ENCODE results near the gene MYCL.

MYCL gene, protein sequence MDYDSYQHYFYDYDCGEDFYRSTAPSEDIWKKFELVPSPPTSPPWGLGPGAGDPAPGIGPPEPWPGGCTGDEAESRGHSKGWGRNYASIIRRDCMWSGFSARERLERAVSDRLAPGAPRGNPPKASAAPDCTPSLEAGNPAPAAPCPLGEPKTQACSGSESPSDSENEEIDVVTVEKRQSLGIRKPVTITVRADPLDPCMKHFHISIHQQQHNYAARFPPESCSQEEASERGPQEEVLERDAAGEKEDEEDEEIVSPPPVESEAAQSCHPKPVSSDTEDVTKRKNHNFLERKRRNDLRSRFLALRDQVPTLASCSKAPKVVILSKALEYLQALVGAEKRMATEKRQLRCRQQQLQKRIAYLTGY

DNA sequence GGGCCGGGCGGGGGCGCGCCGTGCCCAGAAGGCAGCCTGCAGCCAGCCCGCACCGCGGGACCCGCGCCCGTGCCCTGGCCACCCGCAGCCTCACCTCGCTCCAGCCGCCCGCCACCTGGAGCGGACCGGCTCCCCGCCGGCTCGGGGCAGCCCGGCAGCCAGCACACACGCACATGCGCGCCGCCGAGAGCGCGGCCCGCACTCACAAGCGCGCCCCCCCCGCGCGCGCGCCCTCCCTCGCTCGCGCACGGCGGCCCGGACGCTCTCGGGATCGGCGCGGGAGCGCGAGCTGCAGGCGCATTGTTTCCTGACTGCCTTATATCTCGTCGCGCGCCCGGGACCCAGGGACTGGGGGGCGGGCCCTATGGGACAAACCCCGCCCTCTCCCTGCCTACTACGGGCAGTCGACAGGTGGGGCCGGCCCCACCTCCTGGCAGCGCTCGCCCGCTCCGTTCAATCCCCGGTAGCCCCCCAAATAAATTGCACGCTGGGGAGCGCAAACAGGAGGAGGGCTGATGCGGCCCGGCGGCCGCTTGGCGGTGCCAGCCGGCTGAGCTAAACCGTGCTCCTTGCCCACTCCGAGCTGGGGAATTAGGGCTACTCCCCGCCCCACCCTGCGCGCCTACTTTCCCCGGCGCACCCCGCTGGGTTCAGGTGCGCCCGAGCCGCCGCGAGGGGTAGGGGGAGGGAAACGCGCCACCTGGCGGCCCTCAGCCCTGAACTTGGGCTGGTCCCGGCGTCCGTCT, at the start of gene MYCL:
Gene MYCL, minus strand, starts transcription at position 204 of the 746 bp plus-strand sequence. CDS start 483 bp downstream, outside the sequence.
- DNase-seq, result peak; percentile 72

DNA sequence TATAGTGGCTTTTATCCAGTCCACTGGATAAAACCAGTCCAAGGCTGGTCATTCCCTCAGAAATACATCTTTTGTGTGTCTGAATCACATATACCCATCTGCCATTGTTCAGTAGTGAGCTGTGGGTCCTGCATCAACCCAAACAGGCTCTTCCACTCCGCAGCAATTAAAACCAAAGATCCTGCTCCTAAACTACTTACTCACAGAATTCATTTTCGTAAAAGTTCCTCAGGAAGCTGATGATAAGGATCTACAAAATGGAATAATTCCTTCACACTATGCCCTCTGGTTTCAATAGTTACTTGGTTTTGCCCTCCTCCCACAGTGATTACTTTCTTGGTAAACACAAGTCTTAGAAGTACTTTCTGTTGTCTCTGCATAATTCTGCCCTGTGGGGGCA, 48.2 kb upstream of the MYCL start:
- DNase-seq, result no peak

DNA sequence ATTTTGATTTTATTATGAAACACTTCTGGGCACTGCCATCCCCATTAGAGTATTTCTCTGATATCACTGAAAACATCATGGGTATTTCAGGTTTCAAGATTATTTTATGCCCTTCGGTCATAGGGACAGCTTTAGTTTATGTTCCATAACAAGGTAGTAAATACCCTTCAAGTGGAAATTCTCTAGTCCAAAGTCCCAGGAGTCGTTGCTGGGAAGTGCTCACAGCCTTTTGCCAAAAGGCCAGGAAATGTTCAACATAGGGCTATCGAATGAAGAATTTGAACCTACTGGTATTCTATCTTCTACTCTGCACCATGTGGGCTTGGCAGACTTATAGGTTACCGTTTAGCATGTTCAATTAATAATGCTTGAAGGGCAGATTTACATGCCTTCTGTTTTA, 45.5 kb upstream of the MYCL start:
- DNase-seq, result no peak

DNA sequence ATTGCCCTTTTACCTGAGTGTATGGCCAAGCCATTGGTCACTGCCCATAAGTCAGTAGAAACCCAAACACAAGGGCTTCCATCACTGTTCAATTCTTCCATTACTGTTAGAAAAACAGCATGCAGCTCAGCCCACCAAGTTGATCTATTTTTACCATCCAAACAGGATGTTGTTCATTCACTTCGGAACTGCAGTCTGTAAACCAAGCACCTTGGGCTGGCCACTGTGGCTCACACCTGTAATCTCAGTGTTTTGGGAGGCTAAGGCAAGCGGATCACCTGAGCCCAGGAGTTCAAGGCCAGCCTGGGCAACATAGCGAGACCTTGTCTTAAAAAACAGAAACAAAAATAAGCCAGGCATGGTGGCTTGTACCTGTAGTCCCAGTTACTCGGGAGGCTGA, 44.5 kb upstream of the MYCL start:
- no peak for DNase-seq

DNA sequence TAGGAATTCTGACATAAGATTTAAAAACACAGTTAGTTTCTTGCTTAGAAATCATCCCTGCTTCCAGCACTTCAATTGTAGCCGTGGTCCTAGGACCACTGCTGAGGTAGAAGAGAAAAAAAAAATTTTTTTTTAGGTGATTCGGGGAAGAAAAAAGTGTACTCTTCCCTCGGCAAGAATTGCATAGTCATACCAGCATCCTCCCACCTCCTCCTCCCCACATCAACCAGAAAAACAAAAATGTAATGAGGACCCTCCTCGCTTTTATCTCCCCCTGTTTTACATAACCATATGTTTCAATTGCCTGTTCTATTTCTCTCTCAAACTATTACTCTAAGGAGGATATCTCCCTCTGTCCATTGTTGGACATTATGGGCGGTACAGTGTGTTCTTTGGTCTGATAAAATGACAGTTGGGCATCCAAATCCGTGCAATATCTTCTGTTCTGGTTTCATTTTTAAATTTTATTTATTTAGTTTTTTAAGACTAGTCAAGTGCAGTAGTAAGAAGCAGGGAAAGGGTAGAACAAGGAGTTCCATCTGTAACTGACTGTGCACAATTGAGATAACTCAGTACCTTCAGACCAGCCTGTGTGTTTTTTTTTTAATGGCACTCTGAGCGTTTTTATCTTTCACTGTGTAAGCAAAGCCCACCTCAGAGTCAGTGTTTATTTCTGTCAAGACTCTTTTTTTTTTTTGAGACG, 42.8 kb upstream of the MYCL start:
- no peak for DNase-seq

DNA sequence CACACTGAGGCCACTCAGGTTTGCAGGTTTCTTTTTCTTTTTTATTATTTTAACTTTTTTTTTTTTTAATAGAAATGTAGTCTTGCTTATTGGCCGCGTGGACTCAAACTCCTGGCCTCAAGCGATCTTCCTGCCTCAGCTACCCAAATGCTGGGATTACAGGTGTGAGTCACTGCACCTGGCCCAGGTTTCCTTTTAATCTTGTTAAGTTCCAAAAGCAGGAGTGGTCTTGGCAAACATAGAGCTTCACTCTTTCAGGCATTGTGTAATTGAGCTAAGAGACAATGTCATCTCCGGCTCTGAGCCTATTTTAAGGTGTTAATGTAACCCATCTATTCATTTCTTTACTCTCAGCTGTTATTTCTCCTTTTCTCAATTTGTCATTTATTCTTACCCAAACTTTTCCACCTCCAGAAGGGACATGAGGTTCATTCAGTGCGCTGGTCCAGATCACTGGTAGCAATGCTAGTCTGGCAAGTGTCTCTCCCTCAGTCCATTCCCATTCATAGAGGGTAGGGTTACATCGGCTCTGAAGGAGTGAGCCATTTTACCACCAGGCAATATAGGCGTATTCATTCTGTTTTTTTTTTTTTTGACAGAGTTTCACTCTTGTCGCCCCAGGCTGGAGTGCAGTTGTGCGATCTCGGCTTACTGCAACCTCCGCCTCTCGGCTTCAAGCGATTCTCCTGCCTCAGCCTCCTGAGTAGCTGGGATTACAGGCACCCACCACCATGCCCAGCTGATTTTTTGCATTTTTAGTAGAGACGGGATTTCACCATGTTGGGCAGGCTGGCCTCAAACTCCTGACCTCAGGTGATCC, 42.0 kb upstream of the MYCL start:
- DNase-seq, result no peak

DNA sequence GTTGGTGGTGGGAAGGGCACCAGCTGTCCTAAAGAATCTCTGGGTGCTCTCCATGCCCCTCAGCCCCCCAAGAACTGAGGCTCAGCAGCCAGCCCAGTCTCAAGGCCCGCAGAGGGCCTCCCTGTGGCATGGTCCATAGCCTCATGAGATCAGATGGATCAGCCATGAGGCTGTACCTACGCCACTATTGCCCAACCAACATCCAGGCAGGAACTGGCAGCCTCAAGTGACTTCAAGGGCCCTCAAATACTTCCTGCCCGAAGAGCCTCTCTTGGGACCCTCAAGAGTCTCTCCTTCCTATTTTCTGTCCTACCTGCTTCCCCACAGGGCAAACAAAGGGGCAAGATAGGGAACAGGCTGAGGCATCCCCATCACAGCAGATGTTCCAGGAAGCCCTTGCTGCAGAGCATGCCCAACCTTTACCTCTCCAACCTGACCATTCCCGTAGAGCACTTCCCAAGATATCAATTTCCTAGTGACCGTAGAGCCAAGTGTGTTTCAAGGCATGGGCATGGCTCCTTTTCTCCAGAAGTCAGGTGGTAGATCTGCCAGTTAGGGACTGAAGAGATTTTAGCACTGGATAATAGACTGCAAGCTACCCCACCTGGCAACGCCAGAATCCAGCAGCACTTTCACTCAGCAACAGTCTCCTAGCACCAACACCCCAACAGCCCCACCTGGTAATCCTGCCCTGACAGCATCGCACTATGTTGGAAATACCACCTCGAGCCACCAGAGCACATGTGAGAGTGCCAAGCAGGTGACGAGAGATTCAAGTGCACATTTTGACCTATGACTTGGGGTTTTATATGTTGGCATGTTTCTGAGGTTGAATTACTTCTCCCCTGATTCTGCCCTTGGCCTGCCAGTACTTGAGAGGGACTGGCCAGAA, 39.5 kb upstream of the MYCL start:
- DNase-seq, result no peak

DNA sequence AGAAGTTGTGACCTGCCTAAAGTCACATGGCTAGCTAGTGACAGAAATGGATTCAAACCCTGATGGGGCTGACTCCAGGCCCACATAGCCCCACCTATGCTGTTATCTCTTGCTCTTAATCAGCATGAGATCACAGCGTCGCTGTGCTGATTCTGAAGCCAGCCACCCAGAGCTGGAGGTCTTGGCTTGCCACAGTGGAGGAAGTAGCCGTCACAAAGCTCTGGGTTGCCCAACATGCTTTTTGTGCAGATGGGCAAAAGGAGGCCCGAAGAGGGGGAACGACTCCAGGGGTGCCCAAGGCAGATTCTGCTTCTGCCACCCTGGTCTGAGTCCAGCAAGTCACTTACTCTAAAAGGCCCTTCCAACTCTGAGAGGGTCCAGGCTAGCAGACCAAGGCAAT, 38.5 kb upstream of the MYCL start:
- DNase-seq, result no peak

DNA sequence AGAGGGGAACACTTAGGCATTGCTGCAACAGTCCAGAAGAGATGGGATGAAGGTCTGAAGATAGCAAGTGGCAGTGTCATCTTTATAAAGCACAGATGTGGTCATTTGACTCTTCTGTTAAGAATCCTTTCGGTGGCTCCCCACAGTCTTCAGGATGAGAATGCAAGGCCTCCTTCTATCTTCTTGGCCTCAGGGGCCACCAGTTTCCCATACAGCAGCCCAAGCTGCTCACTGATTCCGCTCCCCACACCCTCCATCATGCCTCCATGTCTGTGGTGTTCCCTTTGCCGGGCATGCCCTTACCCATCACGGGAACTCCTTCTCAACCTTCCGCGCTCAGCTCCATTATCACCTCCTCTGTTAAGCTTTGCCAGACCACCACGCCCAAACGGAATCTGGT, 37.1 kb upstream of the MYCL start:
- DNase-seq, result no peak

DNA sequence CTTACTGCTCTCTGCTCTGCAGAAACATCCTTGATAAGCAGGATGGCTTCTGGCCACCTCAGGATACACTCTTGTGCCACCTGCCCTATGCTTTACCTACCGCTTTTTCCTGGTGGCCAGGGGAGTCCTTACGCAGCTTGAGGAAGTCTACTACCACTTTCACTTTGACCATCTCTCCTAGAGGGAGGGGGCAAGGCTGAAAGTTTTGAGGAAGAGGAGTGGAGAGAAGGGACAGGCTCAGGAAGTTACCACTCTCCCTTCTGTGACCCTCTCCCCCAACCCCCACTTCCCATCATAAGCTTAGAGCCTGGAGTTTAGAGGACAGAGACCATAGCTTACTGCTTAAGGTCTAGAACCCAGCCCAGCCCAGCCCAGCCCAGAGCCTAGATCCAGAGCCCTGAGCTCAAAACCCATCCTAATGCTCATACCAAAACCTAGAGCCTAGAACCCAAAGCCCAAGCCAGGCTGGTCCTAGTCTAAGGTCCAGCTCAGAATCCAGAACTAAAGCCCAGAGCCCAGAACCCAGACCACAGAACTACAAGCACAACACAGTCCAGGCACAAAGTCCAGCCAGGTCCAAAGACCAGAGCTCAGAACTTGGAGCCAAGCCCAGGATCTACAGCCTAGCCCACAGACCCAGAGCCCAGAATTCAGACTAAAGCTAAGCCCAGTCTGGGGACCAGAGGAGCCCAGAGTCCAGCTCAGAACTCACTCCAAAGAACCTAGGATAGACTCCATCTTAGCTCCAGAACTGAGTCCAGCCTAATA, 35.2 kb upstream of the MYCL start:
- DNase-seq, result no peak

DNA sequence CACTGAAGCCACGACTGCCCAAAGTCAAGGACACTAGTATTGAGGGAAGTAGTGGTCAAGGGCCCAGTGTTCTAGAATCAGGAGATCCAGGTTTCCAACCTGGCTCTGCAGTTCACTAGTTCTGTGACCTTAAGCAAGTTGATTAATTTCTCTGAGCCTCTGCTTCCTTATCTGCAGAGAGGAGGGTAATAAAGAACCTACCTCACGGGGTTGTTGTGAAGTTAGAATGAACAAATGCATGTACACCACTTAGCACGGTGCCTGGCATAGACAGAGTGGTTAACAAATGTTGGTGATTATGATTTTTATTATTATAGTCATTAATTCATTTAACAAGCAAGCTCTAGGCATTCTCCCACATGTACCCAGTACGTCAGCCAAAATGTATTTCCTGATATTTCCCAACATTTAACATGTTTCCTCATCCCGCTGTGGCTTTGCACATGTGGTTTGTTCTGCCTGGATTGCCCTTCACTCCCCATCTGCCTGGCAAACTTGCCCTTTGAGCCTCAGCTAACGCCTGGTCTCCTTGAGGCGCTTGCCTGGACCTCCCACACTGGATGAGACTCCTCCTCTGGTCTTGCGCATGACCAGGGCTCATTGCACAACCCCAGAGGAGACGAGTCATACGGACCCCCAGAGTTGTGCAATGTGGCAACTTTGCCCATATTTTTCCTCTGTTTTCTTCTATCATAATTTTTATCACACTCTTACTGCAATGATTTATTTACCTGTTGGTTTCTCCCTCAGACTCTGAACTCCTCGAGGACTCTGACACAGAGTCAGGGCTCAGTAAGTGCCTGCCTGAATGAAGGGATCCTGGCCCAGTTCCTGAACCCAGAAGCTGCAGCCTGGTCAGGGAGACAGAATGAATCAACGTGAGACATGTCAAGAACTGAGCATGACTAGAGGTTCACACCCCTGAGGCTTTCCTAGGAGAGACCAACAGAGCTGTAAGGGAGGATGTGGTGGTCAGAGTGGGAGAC, 32.5 kb upstream of the MYCL start:
- no peak for DNase-seq

DNA sequence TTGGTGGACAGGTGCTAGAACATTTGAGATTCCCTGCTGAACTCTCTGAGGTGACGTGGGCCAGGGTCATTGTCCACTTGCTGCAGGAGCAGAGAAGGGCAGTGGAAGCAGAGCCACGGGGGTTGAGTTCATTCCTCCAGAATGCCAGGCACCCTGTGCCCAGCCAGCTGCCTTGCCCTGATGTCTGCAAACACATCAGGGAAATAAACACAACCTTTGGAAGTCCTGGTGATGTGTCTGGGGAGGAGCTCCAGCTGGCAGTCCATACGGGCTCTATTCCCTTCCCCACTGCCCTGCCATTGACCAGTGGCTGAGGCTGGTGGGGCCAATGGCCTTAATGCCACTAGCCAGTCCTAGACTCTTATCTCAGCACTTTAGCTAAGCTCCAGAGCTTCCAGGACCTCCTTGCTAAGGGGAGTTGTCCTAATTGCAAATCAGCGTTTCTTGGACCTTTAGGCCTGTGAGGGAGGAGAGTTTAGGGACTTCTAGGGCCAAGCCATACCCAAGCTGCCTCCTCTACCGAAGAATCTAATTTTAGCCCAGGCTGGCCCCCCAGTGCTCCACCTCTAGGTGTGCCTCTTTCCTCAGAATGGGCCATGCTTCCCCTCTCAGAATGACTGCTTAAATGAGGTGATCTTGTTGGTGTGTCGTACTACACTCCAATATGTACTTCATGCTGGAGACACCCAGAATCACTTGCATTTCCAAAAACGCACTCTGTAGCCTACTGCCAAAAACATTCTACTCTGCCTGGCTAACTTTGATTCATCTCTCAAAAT, 27.3 kb upstream of the MYCL start:
- DNase-seq, result no peak

DNA sequence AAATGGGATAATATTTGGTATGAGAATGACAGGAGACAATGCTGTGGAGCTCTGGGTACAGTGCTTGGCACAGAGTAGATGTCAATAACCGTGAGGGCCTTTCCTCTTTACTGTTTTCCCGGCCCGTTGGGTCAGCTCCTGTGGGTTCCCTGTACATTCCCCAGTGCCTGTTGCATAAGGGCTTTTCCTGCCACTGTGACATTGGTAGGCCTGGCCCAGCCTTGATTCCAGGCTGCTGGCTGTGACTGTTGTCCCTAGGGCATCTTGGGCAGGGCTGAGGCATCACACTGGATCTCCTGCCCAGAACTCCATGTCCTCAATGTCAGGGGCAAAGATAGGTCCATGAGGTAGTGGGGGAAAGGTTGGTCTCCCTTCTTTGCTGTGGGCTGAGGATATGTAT, 25.8 kb upstream of the MYCL start:
- DNase-seq, result no peak

DNA sequence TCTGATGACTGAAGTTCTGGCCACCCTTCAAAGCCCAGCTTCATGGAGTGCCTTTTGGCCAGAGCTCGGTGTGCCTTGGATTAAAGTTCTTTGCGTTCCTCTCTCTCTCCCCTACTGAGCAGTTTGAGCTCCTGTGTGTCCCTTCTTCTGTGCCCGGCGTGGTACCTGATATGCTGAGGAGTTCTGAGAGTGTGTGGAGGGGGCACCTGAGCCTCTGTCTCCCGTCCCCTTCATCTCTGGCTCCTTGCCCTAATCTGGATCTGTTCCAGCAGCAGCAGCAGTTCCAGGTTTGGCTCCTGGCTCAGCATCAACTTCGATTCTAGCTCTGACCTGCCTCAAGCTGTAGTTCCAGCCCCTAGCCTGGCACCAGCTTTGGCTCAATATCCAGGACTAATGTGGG, 25.1 kb upstream of the MYCL start:
- DNase-seq, result no peak

DNA sequence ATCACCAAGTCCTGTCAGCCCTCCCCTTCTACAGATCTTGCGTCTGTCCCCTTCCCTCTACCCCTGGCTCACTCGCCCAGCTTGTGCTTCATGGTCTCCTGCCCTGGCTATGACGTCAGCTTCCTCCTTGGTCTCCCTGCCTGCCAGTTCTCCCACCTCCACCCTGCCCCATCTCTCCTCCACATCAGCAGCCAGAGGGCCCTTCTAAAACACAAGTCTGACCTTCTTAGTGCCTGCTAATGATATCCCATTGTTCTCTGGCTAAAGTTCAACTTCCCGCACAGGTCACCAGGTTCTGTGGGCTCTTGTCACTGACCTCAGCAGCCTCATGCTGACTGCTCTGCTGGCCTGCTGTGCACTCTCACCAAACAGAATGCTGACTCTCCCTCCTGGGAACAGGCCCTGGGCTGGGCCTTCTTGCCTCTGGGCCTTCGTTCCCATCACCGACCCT, 24.7 kb upstream of the MYCL start:
- no peak for DNase-seq

DNA sequence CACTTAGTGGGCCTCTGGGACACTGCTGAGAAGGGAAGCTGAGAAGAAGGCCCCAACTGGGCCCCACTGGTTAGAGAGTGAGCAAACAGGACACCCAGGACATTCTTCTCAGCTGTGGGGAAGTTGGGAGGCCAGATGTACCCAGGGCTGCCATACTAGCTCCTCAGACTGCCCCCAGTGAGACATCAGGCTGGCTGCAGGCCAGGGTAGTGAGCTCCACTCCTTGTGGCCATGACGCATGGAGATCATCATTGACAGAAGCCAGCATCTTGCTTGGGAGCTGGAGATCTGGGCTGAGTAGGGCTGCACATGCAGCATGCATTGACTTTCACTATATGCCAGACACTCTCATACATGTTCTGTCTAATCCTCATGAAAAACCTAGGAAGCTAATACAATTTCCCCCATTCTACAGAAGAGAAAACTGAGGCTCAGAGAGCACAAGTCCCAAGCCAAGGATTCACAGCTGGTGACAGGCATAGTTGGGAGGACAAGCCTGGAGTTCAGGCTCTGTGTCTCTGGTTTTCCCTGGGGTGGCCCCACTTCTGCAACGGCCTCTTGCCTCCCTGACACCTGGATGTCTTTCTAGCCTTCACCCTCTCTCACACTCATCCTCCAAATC, 24.1 kb upstream of the MYCL start:
- DNase-seq, result no peak

DNA sequence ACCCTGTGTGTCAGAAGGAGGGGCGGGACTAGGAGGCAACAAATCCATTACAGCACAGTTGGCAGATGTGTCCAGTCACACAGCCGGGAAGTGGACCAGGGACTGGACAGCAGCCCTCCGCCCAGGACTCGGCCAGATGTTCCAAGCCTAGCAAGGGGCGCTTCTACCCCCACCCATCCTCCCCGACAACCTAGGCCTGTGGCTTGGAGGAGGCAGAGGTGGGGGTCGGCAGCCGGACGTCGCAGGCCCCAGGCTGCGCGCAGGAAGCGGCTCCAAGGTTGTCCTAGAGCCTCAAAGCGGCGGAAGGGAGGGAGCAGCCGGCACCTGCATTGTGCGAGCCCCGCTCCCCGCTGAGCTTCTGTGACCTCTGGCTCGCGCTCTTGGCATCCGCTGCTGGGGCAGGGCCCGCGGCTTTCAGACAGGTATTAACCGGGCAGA, 20.6 kb upstream of the MYCL start:
- DNase-seq, result no peak

DNA sequence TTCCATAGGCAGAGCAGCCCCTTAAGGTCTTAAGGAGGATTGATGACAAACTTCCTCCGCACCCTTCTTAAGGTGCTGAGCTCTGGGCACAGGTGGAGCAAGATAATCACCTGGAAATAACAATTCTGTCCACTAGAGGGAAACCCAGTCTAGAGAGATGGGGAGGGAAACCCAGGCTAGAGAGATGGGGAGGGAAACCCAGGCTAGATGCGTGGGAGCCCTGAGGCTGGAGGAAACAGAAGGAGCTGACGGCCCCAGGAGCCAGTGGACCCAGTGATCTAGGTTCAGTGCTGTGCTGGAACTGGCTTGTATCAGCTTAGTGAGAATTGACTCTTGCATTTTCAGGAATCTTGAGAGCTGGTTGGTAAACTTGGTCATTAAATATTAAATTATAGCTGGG, 17.8 kb upstream of the MYCL start:
- peak; percentile 38 for DNase-seq
